Stimulated activated CD4-positive, alpha-beta T cell treated with anti-CD3 and anti-CD28 coated beads, TNF-alpha, amount 100 ng/mL, for 24 hours (primary cell): ENCODE results near the gene TRIM7.
"Not testable (repeated sequence)": the region's sequence is repeated elsewhere in the genome, so short reads cannot be mapped to it uniquely, and the experiment has no call there.

ENCODE experiments used
- DNase-seq, 3 experiments: peaks; one replicate each; pipeline ENCODE4 v3.0.0-alpha.2; 2020; ENCODE audit warnings: low read depth in 3 of 3

The TRIM7 gene

GRCh38 chr5:181151146-181151545 is 53.9 kb downstream of the TRIM7 start:
- DNase-seq: no peak

GRCh38 chr5:181149806-181150733 is 54.9 kb downstream of the TRIM7 start:
- no peak for DNase-seq

DNA sequence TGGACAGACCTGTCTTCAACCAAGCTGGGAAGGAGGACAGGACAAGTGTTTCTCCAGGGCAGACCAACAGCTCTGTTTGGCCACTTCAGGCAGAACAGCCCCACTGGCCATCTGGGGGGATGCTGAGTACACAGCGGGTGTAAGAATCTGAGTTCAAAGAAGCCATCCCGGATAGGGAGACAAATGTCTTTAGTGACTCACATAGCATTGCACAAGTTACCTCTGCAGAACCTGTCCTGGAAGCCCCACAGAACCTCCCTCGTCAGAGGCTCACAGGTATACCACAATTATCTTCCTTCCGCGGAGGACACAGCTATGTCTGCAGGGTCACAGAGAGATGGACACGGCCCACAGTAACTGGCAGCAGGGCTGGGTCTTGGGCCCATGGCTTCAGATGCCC is 55.6 kb downstream of the TRIM7 start:
- no peak for DNase-seq

DNA sequence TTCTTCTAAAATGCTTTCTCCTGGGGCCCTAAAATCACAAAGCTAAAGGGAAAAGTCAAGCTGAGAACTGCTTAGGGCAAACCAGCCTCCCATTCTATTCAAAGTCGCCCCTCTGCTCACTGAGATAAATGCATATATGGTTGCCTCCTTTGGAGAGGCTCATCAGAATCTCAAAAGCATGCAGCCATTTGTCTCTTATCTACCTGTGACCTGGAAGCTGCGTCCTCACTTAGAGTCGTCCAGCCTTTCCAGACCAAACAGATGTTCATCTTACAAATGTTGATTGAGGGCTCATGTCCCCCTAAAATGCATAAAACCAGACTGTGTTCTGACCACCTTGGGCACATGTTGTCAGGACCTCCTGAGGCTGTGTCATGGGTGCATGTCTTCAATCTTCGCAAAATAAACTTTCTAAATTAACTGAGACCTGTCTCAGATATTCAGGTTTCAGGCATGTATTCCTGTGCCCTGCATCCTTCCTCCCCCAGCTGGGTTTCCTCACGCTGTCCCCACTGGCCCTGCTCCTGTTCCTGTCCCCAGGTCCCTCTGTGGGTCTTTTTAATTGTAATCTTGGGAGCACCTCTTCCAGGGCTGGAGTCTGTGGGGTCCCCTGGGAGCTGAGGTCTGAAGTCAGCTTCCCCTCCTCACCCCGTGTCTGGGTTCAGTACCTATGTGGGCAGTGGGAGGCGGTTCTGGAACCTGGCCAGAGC is 57.9 kb downstream of the TRIM7 start, which contains the start of gene OR2V2:
OR2V2 (plus strand) TSS at position 660 of the 710 bp plus-strand sequence. CDS start 7,357 bp downstream, outside the sequence.
- not testable (repeated sequence) for DNase-seq

- no peak for DNase-seq
These were observed 59.9 kb downstream of the TRIM7 start for GRCh38 chr5:181145133-181145532.
